ENCODE data around the gene PIRT. TPM values are rescaled to one million over a fixed set of nuclear protein-coding genes. Genes with fewer than 3 reads are reported as not detected.

PIRT gene
- total RNA-seq, 4 donors from 2014 or later, result not detected

GRCh38 chr17:10790491-10791401, 47.1 kb downstream of the PIRT start:
- peak in 1 of 2 donors; percentile 29 for DNase-seq (ENCODE audit: low spot score in 2 of 2)
- peak overlapping the region in 2 of 4 donors; percentile 37 to 51 for H3K27ac ChIP-seq
- H3K4me1 ChIP-seq, result peaks cover 0 to 24% (median 16%) of the 10 kb centered on the region in 4 donors
- 45 to 53% methylated on average over 9 of the region's 9 CpGs for WGBS, 2 donors
- H3K4me3 ChIP-seq, result no peak overlapping the region
- no peak for TF ChIP-seq POLR2A (IDR thresholded peaks at IDR 0.05)
- no peak for TF ChIP-seq EP300 (IDR thresholded peaks at IDR 0.05)
- no peak for TF ChIP-seq CTCF (IDR thresholded peaks at IDR 0.05)
- no peaks in the 10 kb centered on the region for H3K9me3 ChIP-seq
- H3K36me3 ChIP-seq, result no peaks in the 10 kb centered on the region
- no peaks in the 10 kb centered on the region for H3K27me3 ChIP-seq

- TF ChIP-seq CTCF (IDR thresholded peaks at IDR 0.05), result no peak
- no peak for TF ChIP-seq EP300 (IDR thresholded peaks at IDR 0.05)
- TF ChIP-seq POLR2A (IDR thresholded peaks at IDR 0.05), result no peak
- Histone ChIP-seq H3K4me1 (peaks cover 0 to 24% (median 16%) of the 10 kb centered on the region in 4 donors), H3K27me3 (no peaks in the 10 kb centered on the region), H3K9me3 (no peaks in the 10 kb centered on the region), H3K27ac (peak overlapping the region in 2 of 4 donors; percentile 37 to 75), H3K36me3 (no peaks in the 10 kb centered on the region), H3K4me3 (no peak overlapping the region)
- WGBS, 2 donors, result 38 to 47% methylated on average over 4 of the region's 4 CpGs
- DNase-seq (ENCODE audit: low spot score in 2 of 2), result no peak
Measured at GRCh38 chr17:10789694-10790271, 48.1 kb downstream of the PIRT start.

DNA sequence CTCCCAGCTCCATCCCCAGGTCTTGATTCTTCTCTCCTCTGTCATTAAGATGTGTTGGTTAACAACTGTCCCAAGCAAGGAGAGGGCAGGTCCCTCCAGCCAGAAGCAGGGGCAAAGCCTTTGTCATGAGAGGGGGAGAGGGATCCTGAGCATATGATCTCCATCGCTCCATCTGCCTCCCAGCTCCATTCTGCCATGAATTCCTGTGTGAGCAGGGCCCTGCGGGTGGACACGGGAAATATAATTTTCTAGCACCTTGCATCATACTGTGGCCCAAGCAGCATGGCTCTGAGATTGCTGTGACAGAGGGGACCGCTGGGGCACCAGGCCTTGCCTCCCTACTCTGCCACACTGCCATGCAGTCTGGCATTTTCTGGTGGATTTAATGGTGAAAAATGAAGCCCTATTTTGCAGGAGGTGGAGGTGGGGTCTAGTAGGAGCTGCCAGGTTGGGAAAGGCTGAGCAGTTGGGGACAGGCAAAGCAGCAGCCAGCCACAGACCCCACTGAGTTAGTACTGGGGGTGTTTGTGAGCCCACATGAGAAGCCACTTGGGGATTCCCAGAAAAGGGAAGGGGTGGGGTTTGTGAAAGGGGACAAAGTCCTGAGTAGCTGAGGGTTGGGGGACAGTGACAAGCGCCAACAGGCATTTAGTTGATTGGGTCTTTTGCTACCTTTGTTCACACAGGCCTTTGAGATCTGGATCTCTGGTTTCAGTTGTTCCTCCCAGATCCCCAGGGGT, 50.4 kb downstream of the PIRT start:
- WGBS, 2 donors, result 93 to 98% methylated on average over 5 of the region's 5 CpGs
- TF ChIP-seq EP300 (IDR thresholded peaks at IDR 0.05) (no peak), POLR2A (IDR thresholded peaks at IDR 0.05) (no peak), CTCF (IDR thresholded peaks at IDR 0.05) (no peak)

GRCh38 chr17:10785295-10785694, 52.6 kb downstream of the PIRT start:
- H3K36me3 ChIP-seq, result no peaks in the 10 kb centered on the region
- no peak for TF ChIP-seq CTCF (IDR thresholded peaks at IDR 0.05)
- TF ChIP-seq EP300 (IDR thresholded peaks at IDR 0.05), result no peak
- no peak for TF ChIP-seq POLR2A (IDR thresholded peaks at IDR 0.05)
- peaks cover 0 to 14% (median 9%) of the 10 kb centered on the region in 4 donors for H3K4me1 ChIP-seq
- peaks cover 0 to 9% (median 2%) of the 10 kb centered on the region in 4 donors for H3K9me3 ChIP-seq
- H3K27ac ChIP-seq, result peak overlapping the region in 1 of 4 donors; percentile 19
- no peak for DNase-seq (ENCODE audit: low spot score in 2 of 2)
- no peak overlapping the region for H3K4me3 ChIP-seq
- H3K27me3 ChIP-seq, result no peaks in the 10 kb centered on the region
- 96 to 98% methylated on average over 2 of the region's 2 CpGs for WGBS, 2 donors

More for the DNA sequence above, 50.4 kb downstream of the PIRT start:
- Histone ChIP-seq H3K4me3 (no peak overlapping the region), H3K27ac (no peak overlapping the region), H3K4me1 (peaks cover 0 to 24% (median 16%) of the 10 kb centered on the region in 4 donors), H3K36me3 (no peaks in the 10 kb centered on the region), H3K27me3 (no peaks in the 10 kb centered on the region), H3K9me3 (peaks cover 0 to 2% (median under 1%) of the 10 kb centered on the region in 4 donors)
- no peak for DNase-seq (ENCODE audit: low spot score in 2 of 2)
